Measurements from ENCODE around the gene TAF11L2.
"Not testable (repeated sequence)": the region's sequence is repeated elsewhere in the genome, so short reads cannot be mapped to it uniquely, and the experiment has no call there.

- TF ChIP-seq CTCF (conservative IDR thresholded peaks at IDR 0.05; ENCODE audit: low read depth, low read length); CEBPB (IDR thresholded peaks at IDR 0.05; ENCODE audit: low read depth, low read length); POLR2A (IDR thresholded peaks at IDR 0.05; ENCODE audit: low read depth, low read length); SMC3 (IDR thresholded peaks at IDR 0.05; ENCODE audit: low read depth, low read length); RFX5 (IDR thresholded peaks at IDR 0.05; ENCODE audit: low read depth, low read length); FOS (IDR thresholded peaks at IDR 0.05; ENCODE audit: low read depth, low read length); MAZ (IDR thresholded peaks at IDR 0.05; ENCODE audit: borderline replicate concordance, low read depth, low read length); RCOR1 (IDR thresholded peaks at IDR 0.05; ENCODE audit: insufficient replicate concordance, low read length); RAD21 (IDR thresholded peaks at IDR 0.05; ENCODE audit: low read length); CHD1 (IDR thresholded peaks at IDR 0.05; ENCODE audit: low read depth, low read length): not testable (repeated sequence)
Observed at GRCh38 chr5:17491257-17491656, 6.8 kb upstream of the TAF11L2 start.

Data from IMR-90 (cell line).